Heart left ventricle (tissue), 16 donors: Measurements from ENCODE around the gene FARP1. TPM values are rescaled to one million over a fixed set of nuclear protein-coding genes. Genes with fewer than 3 reads are reported as not detected.
A peak's percentile ranks its signal among the peaks of the same experiment; 100 is the strongest.

Source experiments
- ATAC-seq, 4 donors: fragments of 200-7000 bp; cut with Tn5 transposase; one replicate each; pipeline ENCODE4 v1.9.1; 2020 to 2022; ENCODE audit warnings: moderate library complexity in 4 of 4, mild to moderate bottlenecking in 3 of 4, moderate number of reproducible peaks in 1 of 4
- DNase-seq, 5 donors: peaks; one replicate each; pipeline ENCODE4 v3.0.0-alpha.2; 2020
- H3K27ac ChIP-seq, 12 donors: fragments of 200-600 bp; sonication (generic) in 4 of 12; one replicate each; pipeline versions ENCODE4 v1.5.0 to v1.8.0; 2016 to 2022; ENCODE audit warnings: mild to moderate bottlenecking in 2 of 12
- H3K27me3 ChIP-seq, 9 donors: fragments of 200-600 bp; sonication (generic) in 2 of 9; one replicate each; pipeline versions ENCODE4 v1.5.1 to v1.8.0; 2016 to 2022; ENCODE audit warnings: mild to moderate bottlenecking in 3 of 9
- H3K36me3 ChIP-seq, 9 donors: fragments of 200-600 bp; sonication (generic) in 2 of 9; one replicate each; pipeline versions ENCODE4 v1.5.0 to v1.8.0; 2018 to 2022; ENCODE audit warnings: mild to moderate bottlenecking in 2 of 9
- H3K4me1 ChIP-seq, 12 donors: fragments of 200-600 bp; sonication (generic) in 4 of 12; one replicate each; pipeline versions ENCODE4 v1.5.0 to v1.8.0; 2016 to 2022; ENCODE audit warnings: mild to moderate bottlenecking in 3 of 12
- H3K4me3 ChIP-seq, 12 donors: fragments of 200-600 bp; sonication (generic) in 4 of 12; one replicate each; pipeline versions ENCODE4 v1.5.0 to v1.8.0; 2017 to 2022; ENCODE audit warnings: mild to moderate bottlenecking in 9 of 12, moderate library complexity in 4 of 12
- H3K9me3 ChIP-seq, 12 donors: fragments of 200-600 bp; sonication (generic) in 4 of 12; one replicate each; pipeline versions ENCODE4 v1.5.0 to v1.8.0; 2016 to 2022; ENCODE audit warnings: mild to moderate bottlenecking in 1 of 12
- POLR2A ChIP-seq, 2 donors: fragments of 450-650 bp; IDR thresholded peaks; one replicate each; pipeline ENCODE4 v1.6.1; 2017; ENCODE audit warnings: antibody characterized with exemption in 2 of 2, mild to moderate bottlenecking in 2 of 2, moderate library complexity in 2 of 2
- WGBS, 4 donors: extraction: QIAGEN DNeasy Blood & Tissue Kit in 2 of 4; methylation state at CpG; one replicate each; pipeline versions ENCODE4 v1.1.5 to v1.1.7; 2013 to 2018; 5-methylcytosine and 5-hydroxymethylcytosine counted together
- intact Hi-C, 10 donors: fragments of 100-400 bp; cut with DNase I; formaldehyde crosslinking; loops; one replicate each; pipeline versions ENCODE4 v1.11.1 to v1.14.2; 2022
- polyA plus RNA-seq, 2 donors: library from polyadenylated mRNA; stranded (reverse); fragments of 200-250 nt; gene quantifications; one replicate each; pipeline ENCODE4 v1.2.3, GENCODE V29; 2013
- total RNA-seq, 9 donors: library from RNA; depleted of rRNA in 2 of 9; stranded (reverse); fragments of >200 nt in 2 of 9; fragmentation: NEBNext Ultra II Directional in 3 of 9; extraction: Animal tissue kit (Norgen Biotek cat#: 25700) in 3 of 9; gene quantifications; one replicate each; pipeline versions ENCODE4 v1.1.0 to v1.2.4, GENCODE V29; 2016 to 2023
- TF ChIP-seq, protein P1 (sequence below), 12 donors: fragments of 200-600 bp; sonication (generic) in 4 of 12; IDR thresholded peaks; one replicate each; pipeline versions ENCODE4 v1.5.0 to v1.8.0; 2018 to 2022; ENCODE audit warnings: antibody characterized with exemption in 12 of 12, mild to moderate bottlenecking in 5 of 12
- donor health status: ischemic (EF 13 %, LVEDD 7.1; RV severe dilation, severe dysfunction).
- donor health status: healthy with polysubstance abuse.
- donor health status: DM: no; HTN: yes; CAD: no.
- donor health status: DM: no; HTN: no; CAD: no.
- donor health status: ischemic (EF 25% LVEDD 6.9; RV normal size, moderate dysfunction).
- donor health status: ischemic (EF 25% LVEDD 5.7; RV mildly dilated, moderate dysfunction).
- donor health status: healthy.
- donor health status: DM: yes; HTN: yes; CAD: no.
- donor health status: ischemic (EF 35%, LVEDD 5.7; RV mildly dilated, moderate dysfunction).
- donor health status: nonischemic (EF 11% LVEDD 7.7; RV severe dilation, severe dysfunction).
- donor health status: DM: yes; HTN: yes; CAD: no.
- donor health status: PGD.
- donor health status: ischemic (EF 29% LVEDD 5.4; RV normal size, mild dysfunction).
- donor health status: nonischemic (EF 23%, LVEDD 6.1; RV moderate dilation, normal function).

FARP1 gene
- total and polyA plus RNA-seq, 11 donors, result 7.7 to 51.8 (median 22.3) TPM

DNA sequence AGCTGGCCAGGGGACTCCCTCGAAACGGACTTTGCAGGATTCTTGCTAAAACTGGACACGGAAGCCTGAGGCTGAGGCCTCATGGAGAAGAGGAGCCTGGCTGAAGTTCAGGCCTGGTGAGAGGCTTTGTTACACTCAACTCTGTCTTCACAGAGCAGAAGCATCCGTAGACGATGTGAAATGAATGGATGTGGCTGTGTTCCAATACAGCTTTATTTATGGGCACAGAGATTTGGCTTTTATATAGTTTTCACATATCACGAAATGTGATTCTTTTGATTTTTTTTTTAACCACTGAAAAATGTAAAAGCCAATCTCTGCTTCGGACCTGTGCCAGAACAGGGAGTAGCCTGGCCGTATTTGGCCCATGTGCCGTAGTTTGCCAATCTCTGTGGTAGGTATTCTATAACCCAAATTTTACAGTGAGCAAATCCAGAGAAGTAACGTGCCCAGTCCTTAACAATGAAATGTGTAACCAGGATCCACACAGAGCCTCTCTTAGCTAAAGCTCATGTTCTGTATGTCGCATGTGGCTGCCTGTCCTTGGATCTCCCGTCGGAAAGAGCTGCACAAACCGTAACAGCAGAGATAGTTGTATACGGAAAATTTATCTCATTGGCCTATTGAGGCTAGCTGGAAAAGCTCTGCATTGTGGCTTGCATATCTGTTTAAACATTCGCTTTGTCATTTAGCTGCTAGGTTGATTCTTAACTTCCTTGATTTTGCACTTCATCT, 205.7 kb downstream of the FARP1 start:
- no peaks in the 10 kb centered on the region for H3K9me3 ChIP-seq
- no peaks in the 10 kb centered on the region for H3K27me3 ChIP-seq
- intact Hi-C loops, result loop anchor here in 1 of 10 donors (10.0 kb wide), 1 partner anchor 204 kb away; the partner anchor contains the start of gene FARP1
- 79 to 82% (median 81%) methylated on average over 16 of the region's 16 CpGs for WGBS, 4 donors
- no peak for ATAC-seq
- no peak for DNase-seq
- TF ChIP-seq, protein P1, sequence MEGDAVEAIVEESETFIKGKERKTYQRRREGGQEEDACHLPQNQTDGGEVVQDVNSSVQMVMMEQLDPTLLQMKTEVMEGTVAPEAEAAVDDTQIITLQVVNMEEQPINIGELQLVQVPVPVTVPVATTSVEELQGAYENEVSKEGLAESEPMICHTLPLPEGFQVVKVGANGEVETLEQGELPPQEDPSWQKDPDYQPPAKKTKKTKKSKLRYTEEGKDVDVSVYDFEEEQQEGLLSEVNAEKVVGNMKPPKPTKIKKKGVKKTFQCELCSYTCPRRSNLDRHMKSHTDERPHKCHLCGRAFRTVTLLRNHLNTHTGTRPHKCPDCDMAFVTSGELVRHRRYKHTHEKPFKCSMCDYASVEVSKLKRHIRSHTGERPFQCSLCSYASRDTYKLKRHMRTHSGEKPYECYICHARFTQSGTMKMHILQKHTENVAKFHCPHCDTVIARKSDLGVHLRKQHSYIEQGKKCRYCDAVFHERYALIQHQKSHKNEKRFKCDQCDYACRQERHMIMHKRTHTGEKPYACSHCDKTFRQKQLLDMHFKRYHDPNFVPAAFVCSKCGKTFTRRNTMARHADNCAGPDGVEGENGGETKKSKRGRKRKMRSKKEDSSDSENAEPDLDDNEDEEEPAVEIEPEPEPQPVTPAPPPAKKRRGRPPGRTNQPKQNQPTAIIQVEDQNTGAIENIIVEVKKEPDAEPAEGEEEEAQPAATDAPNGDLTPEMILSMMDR (IDR thresholded peaks at IDR 0.05), result no peak
- no peak for TF ChIP-seq POLR2A (IDR thresholded peaks at IDR 0.05)
- H3K27ac ChIP-seq, result peak overlapping the region in 1 of 12 donors; percentile 25
- H3K36me3 ChIP-seq, result no peaks in the 10 kb centered on the region
- peaks cover 0 to 11% (median 0%) of the 10 kb centered on the region in 12 donors for H3K4me1 ChIP-seq
- H3K4me3 ChIP-seq, result no peak overlapping the region

DNA sequence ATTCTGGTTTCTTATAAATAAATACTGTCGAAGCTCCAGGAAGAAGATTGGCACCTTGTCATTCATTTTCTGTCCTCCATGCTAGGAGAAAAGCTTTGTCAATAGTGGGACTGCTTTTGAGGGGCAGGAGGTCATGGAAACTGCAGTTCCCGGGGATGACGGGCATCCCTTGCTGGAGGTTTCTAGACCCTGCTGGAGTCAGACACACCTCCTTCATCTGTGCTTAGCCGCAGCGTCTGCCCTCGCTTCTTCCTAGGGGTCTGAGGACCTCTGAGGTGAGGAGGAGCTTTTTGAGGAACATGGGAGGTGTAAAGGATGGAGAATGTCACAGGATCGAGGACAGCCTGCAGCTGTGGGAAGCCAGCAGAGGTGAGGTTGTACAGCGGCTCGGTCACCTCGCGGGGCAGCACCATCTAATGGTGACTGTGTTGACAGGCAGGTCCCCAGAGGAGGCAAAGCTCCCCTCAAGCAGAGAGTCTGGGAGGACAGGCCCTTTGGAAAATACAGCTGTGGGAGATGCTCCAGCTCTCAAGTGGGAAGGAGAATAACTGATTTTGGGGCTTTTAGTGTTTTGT, 206.9 kb downstream of the FARP1 start:
- intact Hi-C loops, result loop anchor here in 2 of 10 donors (2.0 to 10.0 kb wide), 2 partner anchors 205 to 207 kb away; partner anchors contain the start of gene FARP1 (in 2 of the 2)
- 65 to 73% (median 67%) methylated on average over 11 of the region's 11 CpGs for WGBS, 4 donors
- ATAC-seq, result peak in 3 of 4 donors; percentile 64 to 86 (median 79)

DNA sequence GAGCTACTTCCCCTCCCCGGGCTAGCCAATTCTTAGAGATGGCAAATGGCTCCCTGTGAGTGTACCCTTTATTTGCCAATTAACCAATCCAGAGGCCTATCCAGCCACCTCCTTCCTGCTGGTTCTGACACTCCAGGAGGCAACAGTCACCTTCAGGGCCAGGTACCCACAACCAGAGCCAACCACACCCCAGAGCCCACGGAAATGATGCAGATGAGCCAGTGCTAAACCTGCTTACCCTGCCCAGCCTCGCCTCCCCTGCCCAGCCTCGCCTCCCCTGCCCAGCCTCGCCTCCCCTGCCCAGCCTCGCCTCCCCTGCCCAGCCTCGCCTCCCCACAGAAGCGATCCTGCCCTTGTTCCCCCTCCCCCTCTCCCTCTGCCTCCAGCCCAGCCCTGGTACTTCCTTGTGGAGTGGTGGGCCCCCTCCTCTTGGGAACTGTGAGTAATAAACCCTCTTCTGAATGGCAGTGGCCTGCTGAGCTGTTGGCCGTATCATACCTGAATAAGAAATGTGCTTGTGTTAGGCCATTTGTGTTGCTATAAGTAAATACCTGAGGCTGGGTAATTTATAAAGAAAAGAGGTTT, 207.9 kb downstream of the FARP1 start:
- ATAC-seq, result no peak
- Histone ChIP-seq H3K4me1 (peaks cover 0 to 11% (median 0%) of the 10 kb centered on the region in 12 donors), H3K4me3 (no peak overlapping the region), H3K36me3 (no peaks in the 10 kb centered on the region), H3K9me3 (no peaks in the 10 kb centered on the region), H3K27me3 (no peaks in the 10 kb centered on the region), H3K27ac (no peak overlapping the region)
- intact Hi-C loops, result loop anchor here in 1 of 10 donors (2.0 kb wide), 1 partner anchor 208 kb away; the partner anchor contains the start of gene FARP1
- no peak for DNase-seq
- TF ChIP-seq, protein P1 (IDR thresholded peaks at IDR 0.05), result no peak
- TF ChIP-seq POLR2A (IDR thresholded peaks at IDR 0.05), result no peak
- WGBS, 4 donors, result 97 to 99% (median 99%) methylated on average over 8 to 9 of the region's 9 CpGs

More for the DNA sequence above, 206.9 kb downstream of the FARP1 start:
- no peak overlapping the region for H3K27ac ChIP-seq
- no peak overlapping the region for H3K4me3 ChIP-seq
- TF ChIP-seq, protein P1 (IDR thresholded peaks at IDR 0.05), result peak in 11 of 12 donors; percentile 9 to 55 (median 28)
- TF ChIP-seq POLR2A (IDR thresholded peaks at IDR 0.05), result no peak
- DNase-seq, result peak in 2 of 5 donors; percentile 11 to 42
- H3K4me1 ChIP-seq, result peaks cover 0 to 11% (median 0%) of the 10 kb centered on the region in 12 donors
- no peaks in the 10 kb centered on the region for H3K36me3 ChIP-seq
- H3K27me3 ChIP-seq, result no peaks in the 10 kb centered on the region
- no peaks in the 10 kb centered on the region for H3K9me3 ChIP-seq

DNA sequence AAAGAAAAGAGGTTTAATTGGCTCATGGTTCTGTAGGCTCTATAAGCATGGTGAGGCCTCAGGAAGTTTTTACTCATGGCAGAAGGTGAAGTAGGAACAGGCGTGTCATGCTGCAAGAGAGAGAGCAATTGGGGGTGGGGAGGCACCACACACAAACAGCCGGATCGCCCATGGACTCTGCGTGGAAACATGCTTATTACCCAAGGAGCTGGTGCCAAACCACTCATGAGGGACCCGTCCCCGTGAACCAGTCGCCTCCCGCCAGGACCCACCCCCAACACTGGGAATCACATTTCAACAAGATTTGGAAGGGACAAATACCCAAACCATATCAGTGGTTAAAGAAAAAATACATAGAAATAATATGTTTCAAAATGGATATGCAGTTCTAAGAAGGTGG, 208.7 kb downstream of the FARP1 start:
- Histone ChIP-seq H3K9me3 (no peaks in the 10 kb centered on the region), H3K27me3 (no peaks in the 10 kb centered on the region), H3K4me1 (peaks cover 0 to 11% (median 0%) of the 10 kb centered on the region in 12 donors), H3K36me3 (no peaks in the 10 kb centered on the region), H3K27ac (no peak overlapping the region), H3K4me3 (no peak overlapping the region)
- intact Hi-C loops, result loop anchor here in 1 of 10 donors (2.0 kb wide), 1 partner anchor 209 kb away; the partner anchor contains the start of gene FARP1
- DNase-seq (no peak), ATAC-seq (no peak)
- 92 to 96% (median 95%) methylated on average over 8 of the region's 8 CpGs for WGBS, 4 donors
- no peak for TF ChIP-seq POLR2A (IDR thresholded peaks at IDR 0.05)
- TF ChIP-seq, protein P1 (IDR thresholded peaks at IDR 0.05), result no peak
